Gastrocnemius medialis (tissue), 4 donors: Measurements from ENCODE around the gene UQCRC2.

Experiments used
- POLR2A ChIP-seq, 2 donors: fragments of 450-650 bp; IDR thresholded peaks; one replicate each; pipeline ENCODE4 v1.6.1; 2017; ENCODE audit warnings: antibody characterized with exemption in 2 of 2, mild to moderate bottlenecking in 2 of 2, moderate library complexity in 2 of 2
- TF ChIP-seq, protein P1 (sequence below), 5 experiments: fragments of 450-650 bp in 3 of 5; fragments of 200-600 bp in 2 of 5; sonication (generic) in 2 of 5; IDR thresholded peaks in 4 of 5; conservative IDR thresholded peaks in 1 of 5; 1 replicate in 4 of 5; 2 replicates in 1 of 5; pipeline ENCODE4 v1.5.1; 2016 to 2019; ENCODE audit warnings: antibody characterized with exemption in 5 of 5, mild to moderate bottlenecking in 3 of 5, moderate library complexity in 3 of 5

DNA sequence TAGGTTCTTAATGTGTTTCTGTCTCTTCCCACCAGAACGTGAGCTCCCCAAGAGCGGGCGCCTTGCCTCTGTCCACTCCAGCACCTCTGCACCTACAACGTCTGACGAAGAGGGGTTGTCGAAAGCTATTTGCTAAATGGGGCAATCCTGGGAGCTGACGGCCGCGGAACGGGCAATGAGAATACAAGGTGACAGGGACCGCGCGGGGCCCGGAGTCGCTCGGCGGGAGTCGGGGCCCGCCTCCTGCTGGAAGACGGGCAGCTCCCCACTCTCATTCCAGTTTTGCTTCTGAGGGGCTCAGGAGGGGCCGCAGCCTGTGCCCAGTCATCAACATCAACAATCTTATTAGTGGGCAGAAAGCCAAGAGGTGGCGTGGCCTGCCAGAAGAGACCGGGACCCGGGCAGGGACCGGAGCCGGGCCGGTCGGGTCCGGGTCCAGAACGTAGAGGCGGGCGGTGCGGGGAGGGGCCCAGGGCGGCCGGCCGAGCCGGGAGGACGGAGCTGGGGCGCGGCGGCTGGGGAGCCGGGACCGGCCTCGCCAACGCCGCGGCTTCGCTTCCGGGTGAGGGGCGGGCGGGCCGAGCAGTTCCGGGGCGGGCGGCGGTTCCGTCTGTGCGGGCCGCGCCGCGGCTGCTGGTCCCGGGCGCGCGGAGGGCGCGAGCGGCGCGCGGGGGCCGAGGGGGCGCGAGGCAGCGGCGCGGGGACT lies 54.5 kb downstream of the UQCRC2 start, which contains the start of gene MOSMO:
- TF ChIP-seq, protein P1, sequence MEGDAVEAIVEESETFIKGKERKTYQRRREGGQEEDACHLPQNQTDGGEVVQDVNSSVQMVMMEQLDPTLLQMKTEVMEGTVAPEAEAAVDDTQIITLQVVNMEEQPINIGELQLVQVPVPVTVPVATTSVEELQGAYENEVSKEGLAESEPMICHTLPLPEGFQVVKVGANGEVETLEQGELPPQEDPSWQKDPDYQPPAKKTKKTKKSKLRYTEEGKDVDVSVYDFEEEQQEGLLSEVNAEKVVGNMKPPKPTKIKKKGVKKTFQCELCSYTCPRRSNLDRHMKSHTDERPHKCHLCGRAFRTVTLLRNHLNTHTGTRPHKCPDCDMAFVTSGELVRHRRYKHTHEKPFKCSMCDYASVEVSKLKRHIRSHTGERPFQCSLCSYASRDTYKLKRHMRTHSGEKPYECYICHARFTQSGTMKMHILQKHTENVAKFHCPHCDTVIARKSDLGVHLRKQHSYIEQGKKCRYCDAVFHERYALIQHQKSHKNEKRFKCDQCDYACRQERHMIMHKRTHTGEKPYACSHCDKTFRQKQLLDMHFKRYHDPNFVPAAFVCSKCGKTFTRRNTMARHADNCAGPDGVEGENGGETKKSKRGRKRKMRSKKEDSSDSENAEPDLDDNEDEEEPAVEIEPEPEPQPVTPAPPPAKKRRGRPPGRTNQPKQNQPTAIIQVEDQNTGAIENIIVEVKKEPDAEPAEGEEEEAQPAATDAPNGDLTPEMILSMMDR (IDR thresholded peaks at IDR 0.05 in 4 of 5, conservative IDR thresholded peaks at IDR 0.05 in 1 of 5) = peak in 2 of 5 experiments; percentile 6 to 17
- TF ChIP-seq POLR2A (IDR thresholded peaks at IDR 0.05) = peak; percentile 64 to 82
